Glutamatergic neuron (in vitro differentiated cells): ENCODE measurements around the gene MORC1. TPM values are rescaled to one million over a fixed set of nuclear protein-coding genes. Genes with fewer than 3 reads are reported as not detected.

Source experiments
- DNase-seq: peaks from one replicate; pipeline ENCODE4 v3.0.0; 2022
- H3K27ac Mint-ChIP-seq: one replicate; pipeline ENCODE4 v1.8.0; 2020; ENCODE audit warnings: mild to moderate bottlenecking, mixed read lengths, inconsistent platforms; ENCODE audit not compliant: unreplicated experiment
- H3K27me3 Mint-ChIP-seq: one replicate; pipeline ENCODE4 v1.8.0; 2020; ENCODE audit warnings: mild to moderate bottlenecking, moderate library complexity, mixed read lengths, inconsistent platforms; ENCODE audit not compliant: unreplicated experiment
- H3K36me3 Mint-ChIP-seq: one replicate; pipeline ENCODE4 v1.8.0; 2020; ENCODE audit warnings: mild to moderate bottlenecking, mixed read lengths, inconsistent platforms; ENCODE audit not compliant: unreplicated experiment
- H3K4me1 Mint-ChIP-seq: one replicate; pipeline ENCODE4 v1.8.0; 2020; ENCODE audit warnings: mild to moderate bottlenecking, low read depth, mixed read lengths, inconsistent platforms; ENCODE audit not compliant: unreplicated experiment
- H3K4me3 Mint-ChIP-seq: one replicate; pipeline ENCODE4 v1.8.0; 2020; ENCODE audit warnings: mild to moderate bottlenecking, mixed read lengths, inconsistent platforms; ENCODE audit not compliant: unreplicated experiment
- H3K9me3 Mint-ChIP-seq: one replicate; pipeline ENCODE4 v1.8.0; 2020; ENCODE audit warnings: mild to moderate bottlenecking, moderate library complexity, mixed read lengths, inconsistent platforms; ENCODE audit not compliant: unreplicated experiment
- CTCF ChIP-seq: fragments of 200-600 bp; sonication (generic); IDR thresholded peaks from one replicate; pipeline ENCODE4 v1.5.0; 2021; ENCODE audit not compliant: partially characterized antibody, unreplicated experiment
- total RNA-seq: library from RNA; stranded (reverse); fragmentation: NEBNext Ultra II Directional; extraction: Animal tissue kit (Norgen Biotek cat#: 25700); gene quantifications from one replicate; pipeline ENCODE4 v1.2.1, GENCODE V29; 2021; ENCODE audit not compliant: unreplicated experiment

Gene MORC1
- total RNA-seq, 1 donor from 2014 or later: not detected

GRCh38 chr3:109005443-109005842 lies 112.5 kb downstream of the MORC1 start:
- Mint-ChIP-seq H3K36me3 (no peaks in the 10 kb centered on the region), H3K27me3 (no peaks in the 10 kb centered on the region), H3K4me1 (no peaks in the 10 kb centered on the region), H3K9me3 (no peaks in the 10 kb centered on the region), H3K27ac (no peak overlapping the region), H3K4me3 (no peak overlapping the region)
- no peak for TF ChIP-seq CTCF
- no peak for DNase-seq

GRCh38 chr3:108998436-108998835 lies 119.5 kb downstream of the MORC1 start:
- Mint-ChIP-seq H3K9me3 (peaks cover 2% of the 10 kb centered on the region), H3K27me3 (no peaks in the 10 kb centered on the region), H3K4me1 (peaks cover 13% of the 10 kb centered on the region), H3K4me3 (peak overlapping the region; percentile 12), H3K27ac (peak overlapping the region; percentile 88), H3K36me3 (no peaks in the 10 kb centered on the region)
- no peak for TF ChIP-seq CTCF
- DNase-seq: no peak

- Mint-ChIP-seq H3K27me3 (no peaks in the 10 kb centered on the region), H3K36me3 (no peaks in the 10 kb centered on the region), H3K4me3 (no peak overlapping the region), H3K4me1 (peaks cover 2% of the 10 kb centered on the region), H3K27ac (no peak overlapping the region), H3K9me3 (no peaks in the 10 kb centered on the region)
- no peak for DNase-seq
- no peak for TF ChIP-seq CTCF
Observed at GRCh38 chr3:108985844-108986243, 132.1 kb downstream of the MORC1 start.

- no peaks in the 10 kb centered on the region for H3K36me3 Mint-ChIP-seq
- TF ChIP-seq CTCF: no peak
- no peak overlapping the region for H3K27ac Mint-ChIP-seq
- peaks cover 1% of the 10 kb centered on the region for H3K27me3 Mint-ChIP-seq
- H3K4me3 Mint-ChIP-seq: no peak overlapping the region
- no peak for DNase-seq
- H3K4me1 Mint-ChIP-seq: peaks cover 2% of the 10 kb centered on the region
- no peaks in the 10 kb centered on the region for H3K9me3 Mint-ChIP-seq
Observed at GRCh38 chr3:108983051-108983450, 134.9 kb downstream of the MORC1 start.

GRCh38 chr3:108976058-108976457 lies 141.9 kb downstream of the MORC1 start:
- no peak for TF ChIP-seq CTCF
- H3K4me3 Mint-ChIP-seq: no peak overlapping the region
- H3K36me3 Mint-ChIP-seq: no peaks in the 10 kb centered on the region
- peaks cover 1% of the 10 kb centered on the region for H3K27me3 Mint-ChIP-seq
- DNase-seq: no peak
- no peaks in the 10 kb centered on the region for H3K4me1 Mint-ChIP-seq
- no peak overlapping the region for H3K27ac Mint-ChIP-seq
- no peaks in the 10 kb centered on the region for H3K9me3 Mint-ChIP-seq
